Loucy (cell line): ENCODE results near the gene ARHGEF35.
"Not testable (repeated sequence)": the region's sequence is repeated elsewhere in the genome, so short reads cannot be mapped to it uniquely, and the experiment has no call there.

Source experiments
- CTCF ChIP-seq: fragments of 200-600 bp; sonication (generic); conservative IDR thresholded peaks from 2 replicates; pipeline ENCODE4 v1.5.1; 2014; ENCODE audit warnings: mild to moderate bottlenecking, antibody characterized with exemption, low read length
- EZH2phosphoT487 ChIP-seq: fragments of 200-600 bp; IDR thresholded peaks from 2 replicates; pipeline ENCODE4 v1.6.1; 2018; ENCODE audit warnings: antibody characterized with exemption, mild to moderate bottlenecking, moderate library complexity, borderline replicate concordance

- not testable (repeated sequence) for TF ChIP-seq CTCF, EZH2phosphoT487
These were observed 16.5 kb downstream of the ARHGEF35 start for GRCh38 chr7:144179165-144179479.
